Right lobe of liver (tissue), 6 donors: Measurements from ENCODE around the gene CELSR1. TPM values are rescaled to one million over a fixed set of nuclear protein-coding genes. Genes with fewer than 3 reads are reported as not detected.

Experiments
- ATAC-seq, 4 donors: fragments of 200-7000 bp; cut with Tn5 transposase; one replicate each; pipeline ENCODE4 v1.9.1; 2020; ENCODE audit warnings: mild to moderate bottlenecking in 4 of 4, moderate library complexity in 4 of 4
- DNase-seq, 3 donors: peaks; one replicate each; pipeline ENCODE4 v3.0.0-alpha.2; 2020
- H3K27ac ChIP-seq, 3 donors: fragments of 200-600 bp; one replicate each; pipeline ENCODE4 v1.8.0; 2022
- H3K27me3 ChIP-seq, 2 donors: fragments of 200-600 bp; one replicate each; pipeline ENCODE4 v1.8.0; 2022
- H3K36me3 ChIP-seq, 4 donors: fragments of 200-600 bp; sonication (generic) in 1 of 4; one replicate each; pipeline versions ENCODE4 v1.5.1 to v1.8.0; 2017 to 2022; ENCODE audit warnings: control low read depth in 1 of 4
- H3K4me1 ChIP-seq, 4 donors: fragments of 200-600 bp; sonication (generic) in 1 of 4; one replicate each; pipeline versions ENCODE4 v1.5.1 to v1.8.0; 2017 to 2022; ENCODE audit warnings: control low read depth in 1 of 4
- H3K4me3 ChIP-seq, 3 donors: fragments of 200-600 bp; one replicate each; pipeline ENCODE4 v1.8.0; 2022
- H3K9me3 ChIP-seq, 4 donors: fragments of 200-600 bp; sonication (generic) in 1 of 4; one replicate each; pipeline versions ENCODE4 v1.5.1 to v1.8.0; 2017 to 2022; ENCODE audit warnings: control low read depth in 1 of 4
- CTCF ChIP-seq, 4 donors: fragments of 200-600 bp in 3 of 4; fragments of 450-650 bp in 1 of 4; IDR thresholded peaks; one replicate each; pipeline versions ENCODE4 v1.5.1 to v1.8.0; 2016 to 2022; ENCODE audit warnings: antibody characterized with exemption in 4 of 4, mild to moderate bottlenecking in 2 of 4
- POLR2A ChIP-seq: fragments of 450-650 bp; IDR thresholded peaks from one replicate; pipeline ENCODE4 v1.6.1; 2017; ENCODE audit warnings: antibody characterized with exemption, mild to moderate bottlenecking
- whole genome bisulfite sequencing: methylation state at CpG from one replicate; pipeline ENCODE4 v1.1.6; 2018; ENCODE audit warnings: low coverage, low lambda C conversion rate; ENCODE audit not compliant: insufficient coverage; ENCODE audit errors: missing lambda C conversion rate; 5-methylcytosine and 5-hydroxymethylcytosine counted together
- intact Hi-C, 2 donors: fragments of 100-400 bp; cut with DNase I; formaldehyde crosslinking; loops; one replicate each; pipeline versions ENCODE4 v1.11.2 to v1.14.1; 2022
- total RNA-seq, 6 experiments: library from RNA; depleted of rRNA in 2 of 6; stranded (reverse); fragments of >200 nt in 2 of 6; fragmentation: NEBNext Ultra II Directional in 3 of 6; extraction: Animal tissue kit (Norgen Biotek cat#: 25700) in 3 of 6; gene quantifications; one replicate each; pipeline versions ENCODE4 v1.1.0 to v1.2.4, GENCODE V29; 2016 to 2023
- donor health status: DM: no; HTN: yes; CAD: no.
- donor health status: DM: no; HTN: no; CAD: no.
- donor health status: DM: no; HTN: no; CAD: no.
- donor health status: DM: no; HTN: yes; CAD: no.
- donor health status: DM: no; HTN: yes; CAD: no.

The CELSR1 gene
- total RNA-seq, 6 experiments from 2014 or later = 2.9 to 8.2 (median 5.0) TPM

- H3K27me3 ChIP-seq = no peaks in the 10 kb centered on the region
- no peak overlapping the region for H3K4me3 ChIP-seq
- intact Hi-C loops = no loop called here
- TF ChIP-seq CTCF (IDR thresholded peaks at IDR 0.05) (no peak), POLR2A (no peak)
- no peak overlapping the region for H3K27ac ChIP-seq
- ATAC-seq (no peak), DNase-seq (peak in 1 of 3 donors; percentile 20)
- H3K36me3 ChIP-seq = no peaks in the 10 kb centered on the region
- H3K9me3 ChIP-seq = no peaks in the 10 kb centered on the region
- H3K4me1 ChIP-seq = peaks cover 0 to 5% (median 0%) of the 10 kb centered on the region in 4 donors
- WGBS = 98% methylated on average over 4 of the region's 4 CpGs
These were observed 207.0 kb downstream of the CELSR1 start for GRCh38 chr22:46330426-46330825.

GRCh38 chr22:46329616-46330015 lies 207.8 kb downstream of the CELSR1 start:
- H3K4me3 ChIP-seq = no peak overlapping the region
- H3K4me1 ChIP-seq = peaks cover 0 to under 1% (median 0%) of the 10 kb centered on the region in 4 donors
- H3K9me3 ChIP-seq = no peaks in the 10 kb centered on the region
- no peak for ATAC-seq
- WGBS = no CpG with 5 or more reads among the region's 8 CpGs
- no peak for TF ChIP-seq POLR2A
- TF ChIP-seq CTCF (IDR thresholded peaks at IDR 0.05) = no peak
- no peak overlapping the region for H3K27ac ChIP-seq
- peak in 1 of 3 donors; percentile 32 for DNase-seq
- no peaks in the 10 kb centered on the region for H3K27me3 ChIP-seq
- H3K36me3 ChIP-seq = no peaks in the 10 kb centered on the region
- intact Hi-C loops = loop anchor here in 1 of 2 donors (10.0 kb wide), 1 partner anchor 335 kb away; no protein-coding TSS in a partner anchor

DNA sequence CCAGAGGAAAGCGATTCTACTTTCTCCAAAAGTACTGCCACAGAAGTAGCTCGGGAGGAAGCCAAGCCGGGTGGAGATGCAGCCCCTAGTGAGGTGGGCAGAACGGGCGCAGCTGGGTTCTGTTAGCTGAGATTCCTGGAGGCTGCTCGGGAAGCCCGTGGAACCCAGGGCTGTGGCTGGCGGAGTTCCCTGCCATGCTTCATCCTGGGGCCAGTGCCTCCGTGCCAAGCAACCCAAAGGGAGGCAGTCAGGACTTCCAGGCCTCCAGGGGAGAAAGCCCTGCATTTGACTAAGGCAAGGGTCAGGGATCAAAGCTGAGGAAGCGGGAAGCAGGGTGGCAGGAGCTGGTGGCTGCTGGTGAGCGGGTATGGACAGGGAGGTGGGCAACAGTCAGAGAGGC lies 208.6 kb downstream of the CELSR1 start:
- H3K9me3 ChIP-seq = no peaks in the 10 kb centered on the region
- peak in 1 of 3 donors; percentile 27 for DNase-seq
- no peaks in the 10 kb centered on the region for H3K36me3 ChIP-seq
- no peak for ATAC-seq
- intact Hi-C loops = loop anchor here in 1 of 2 donors (10.0 kb wide), 1 partner anchor 334 kb away; no protein-coding TSS in a partner anchor
- TF ChIP-seq POLR2A = no peak
- no peak for TF ChIP-seq CTCF (IDR thresholded peaks at IDR 0.05)
- H3K27ac ChIP-seq = no peak overlapping the region
- H3K27me3 ChIP-seq = no peaks in the 10 kb centered on the region
- WGBS = 94% methylated on average over 3 of the region's 11 CpGs
- no peak overlapping the region for H3K4me3 ChIP-seq
- H3K4me1 ChIP-seq = no peaks in the 10 kb centered on the region

- Histone ChIP-seq H3K27me3 (no peaks in the 10 kb centered on the region), H3K9me3 (no peaks in the 10 kb centered on the region), H3K36me3 (no peaks in the 10 kb centered on the region), H3K4me3 (no peak overlapping the region), H3K4me1 (no peaks in the 10 kb centered on the region), H3K27ac (no peak overlapping the region)
- ATAC-seq (no peak), DNase-seq (peak in 1 of 3 donors; percentile 42)
- WGBS = 93% methylated on average over 9 of the region's 13 CpGs
- TF ChIP-seq POLR2A (no peak), CTCF (IDR thresholded peaks at IDR 0.05) (no peak)
- intact Hi-C loops = loop anchor here in 1 of 2 donors (10.0 kb wide), 1 partner anchor 333 kb away; no protein-coding TSS in a partner anchor
These were observed 209.5 kb downstream of the CELSR1 start for GRCh38 chr22:46327691-46328465.
